Stimulated activated CD8-positive, alpha-beta memory T cell treated with anti-CD3 and anti-CD28 coated beads, Interleukin-2, amount 100 ng/mL, for 1 hour (primary cell): ENCODE data around the gene PCSK6.

Experiments used
- DNase-seq, 2 donors: peaks; one replicate each; pipeline ENCODE4 v3.0.0-alpha.2; 2020; ENCODE audit warnings: low read depth in 2 of 2

The PCSK6 gene

DNA sequence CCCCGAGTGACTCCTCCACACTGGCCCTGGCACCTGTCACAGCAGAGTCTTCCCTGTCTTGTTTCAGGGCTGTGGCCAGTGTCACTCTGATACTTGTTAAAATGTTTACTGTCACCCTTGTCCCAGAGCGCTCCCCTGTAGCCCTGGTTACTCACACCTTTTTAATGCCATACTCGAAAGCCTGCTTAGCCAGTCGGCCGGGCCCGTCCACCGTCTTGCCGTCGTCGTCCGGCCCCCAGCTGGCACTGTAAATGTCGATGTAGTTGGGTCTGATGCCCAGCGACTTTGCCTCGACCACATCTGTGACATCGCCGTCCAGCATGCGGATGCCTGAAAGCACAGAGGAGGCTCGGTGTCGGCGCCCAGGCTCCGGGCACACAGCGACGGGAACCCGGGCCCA, 91.3 kb downstream of the PCSK6 start:
- DNase-seq: no peak

DNA sequence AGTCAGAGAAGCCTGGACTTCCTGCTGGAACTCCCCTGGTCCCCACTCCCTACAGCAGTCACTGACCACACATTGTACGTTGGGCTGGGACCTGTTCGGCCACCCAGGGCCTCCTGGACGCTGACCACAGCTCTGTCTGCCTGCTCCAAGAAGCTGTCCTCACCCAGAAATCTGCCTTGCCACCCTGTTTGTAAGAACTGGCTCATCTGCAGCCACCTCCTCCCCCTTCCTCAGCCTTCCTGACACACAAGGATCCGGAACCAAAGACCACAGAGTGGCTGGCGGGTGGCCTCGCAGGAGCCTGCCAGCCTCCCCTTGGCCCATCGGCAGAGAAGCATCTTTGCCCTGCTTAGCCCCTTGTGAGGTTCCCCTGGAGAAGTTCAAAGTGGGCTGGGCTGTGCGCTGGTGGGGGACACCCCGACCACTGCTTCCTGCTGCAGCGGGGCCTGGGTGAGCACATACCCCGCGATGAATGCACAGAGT, 91.9 kb downstream of the PCSK6 start:
- no peak for DNase-seq

GRCh38 chr15:101396484-101397261, 92.8 kb downstream of the PCSK6 start:
- DNase-seq: no peak

DNA sequence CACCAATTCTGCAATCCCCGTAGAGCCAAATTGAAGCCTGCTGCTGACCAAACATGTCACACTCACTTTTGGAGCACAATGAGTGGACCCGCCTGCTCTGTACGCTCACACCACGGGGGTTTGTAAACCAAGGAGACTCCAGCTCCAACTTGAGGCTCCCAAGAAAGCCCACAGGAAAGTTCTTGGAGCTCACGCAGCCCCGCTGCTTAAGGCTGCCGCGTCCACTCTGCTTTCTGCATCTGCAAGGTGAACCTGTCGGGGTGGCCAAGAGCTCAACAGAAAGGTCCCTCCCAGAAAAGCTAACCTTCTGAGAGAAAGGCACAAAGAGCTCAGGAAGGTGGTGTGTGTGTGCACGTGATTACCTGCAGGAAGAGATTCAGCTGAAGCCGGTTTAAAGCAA, 94.9 kb downstream of the PCSK6 start:
- no peak for DNase-seq

DNA sequence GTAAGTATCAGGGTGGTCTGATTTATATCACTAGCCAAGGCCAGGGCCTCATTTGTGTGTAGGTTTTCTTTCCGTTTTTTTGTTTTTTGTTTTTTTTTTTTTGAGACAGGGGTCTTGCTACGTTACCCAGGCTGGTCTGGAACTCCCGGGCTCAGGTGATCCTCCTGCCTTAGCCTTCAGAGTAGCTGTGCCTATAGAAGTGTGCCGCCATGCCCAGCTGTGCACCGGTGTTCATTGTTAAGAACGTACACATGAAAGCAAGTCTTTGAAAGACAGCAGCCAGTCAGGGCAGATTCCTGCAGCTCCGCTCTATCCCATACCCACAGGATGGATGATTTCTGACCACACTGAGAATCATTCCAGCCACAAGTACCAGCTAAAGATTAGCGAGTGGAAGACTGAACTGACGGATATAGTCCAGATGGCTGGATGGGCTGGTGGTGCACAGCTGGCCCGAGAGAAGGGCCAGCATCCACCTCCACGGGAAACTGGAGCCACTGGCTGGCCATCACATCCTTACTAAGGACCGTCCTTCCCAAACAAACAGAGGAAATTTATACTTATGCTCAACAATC, 95.4 kb downstream of the PCSK6 start:
- DNase-seq: no peak

DNA sequence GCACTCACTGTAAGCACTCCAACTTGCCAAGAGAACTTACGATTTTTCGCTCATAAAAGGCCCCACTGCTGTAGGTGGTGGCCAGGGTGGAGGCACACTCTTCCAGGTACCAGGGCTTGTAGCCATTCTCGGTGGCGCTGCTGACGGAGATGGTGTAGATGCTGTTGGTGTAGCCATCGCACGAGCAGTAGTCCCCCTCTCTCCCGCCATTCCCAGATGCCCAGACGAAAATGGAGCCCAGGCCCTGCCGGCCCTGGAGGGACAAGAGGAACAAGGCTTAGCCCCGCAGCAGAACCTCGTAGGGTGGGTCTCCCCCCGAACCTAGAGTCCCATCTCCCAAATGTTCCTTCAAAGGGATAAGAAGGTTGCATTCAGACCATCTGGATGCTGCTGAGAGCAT, 96.3 kb downstream of the PCSK6 start:
- no peak for DNase-seq

DNA sequence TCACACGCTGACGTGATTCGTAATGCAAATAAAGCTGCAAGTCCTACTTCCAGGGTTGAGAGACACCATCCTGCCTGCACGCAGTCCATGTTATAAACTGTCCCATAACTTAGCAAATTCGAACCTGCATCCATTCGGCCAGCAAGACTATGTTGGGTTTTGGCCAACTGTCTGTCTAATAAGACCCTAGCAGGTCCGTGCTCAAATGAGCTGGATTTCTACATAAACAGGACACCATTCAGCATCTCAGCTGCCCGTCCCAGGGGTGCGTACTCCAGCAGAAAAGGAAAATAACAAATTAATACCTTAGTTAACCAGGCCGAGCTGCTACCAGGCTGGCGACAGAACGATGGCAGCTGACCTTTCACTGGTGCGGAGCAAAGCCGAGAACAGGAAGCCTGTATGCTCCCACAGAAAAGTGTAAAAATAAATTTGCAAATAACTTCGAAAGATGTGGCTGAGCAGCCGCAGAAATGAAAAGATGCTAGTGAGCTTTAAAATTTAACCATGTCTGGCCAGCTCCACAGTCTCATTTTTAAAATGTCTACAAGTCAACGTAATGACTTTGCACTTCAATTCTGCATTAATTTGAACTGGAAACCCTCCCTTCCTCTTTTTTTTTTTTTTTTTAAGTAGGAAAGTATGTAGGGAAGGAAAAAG, 97.4 kb downstream of the PCSK6 start:
- no peak for DNase-seq

DNA sequence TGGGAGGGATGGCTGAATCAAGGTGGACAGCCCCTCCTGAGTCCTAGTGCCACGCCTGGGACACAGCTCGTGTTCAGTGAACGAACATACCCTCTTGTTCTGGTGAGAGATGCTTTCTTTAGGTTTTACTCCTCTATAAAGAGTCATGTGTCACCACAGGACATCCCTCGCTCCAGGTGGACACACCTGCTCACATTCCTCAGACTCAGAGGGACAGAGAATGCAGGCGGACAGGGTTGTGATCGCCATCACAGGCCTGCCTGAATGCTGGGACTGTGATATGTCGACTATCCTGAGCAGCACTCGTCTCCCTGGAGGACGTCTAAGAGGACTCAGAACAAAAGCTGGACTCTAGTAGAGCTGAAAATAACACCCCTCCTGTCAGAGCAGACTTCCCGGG, 98.1 kb downstream of the PCSK6 start:
- no peak for DNase-seq

DNA sequence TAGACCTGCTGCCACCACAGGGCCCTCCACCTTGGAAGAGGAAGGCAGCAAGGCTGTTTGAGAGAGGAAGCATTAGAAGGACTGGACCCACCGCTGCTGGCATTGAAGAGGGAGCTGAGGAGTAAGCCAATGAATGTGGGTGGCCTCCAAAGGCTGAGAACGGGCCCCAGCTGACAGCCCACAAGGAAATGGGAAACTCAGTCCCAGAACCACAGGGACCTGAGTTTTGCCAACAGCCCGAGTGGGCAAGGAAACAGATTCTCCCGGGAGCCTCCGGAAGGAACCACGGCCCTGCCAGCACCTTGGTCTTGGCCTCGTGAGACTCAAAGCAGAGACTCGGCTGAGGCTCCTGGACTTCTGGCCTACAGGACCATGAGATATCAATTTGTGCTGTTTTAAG, 99.0 kb downstream of the PCSK6 start:
- no peak for DNase-seq

DNA sequence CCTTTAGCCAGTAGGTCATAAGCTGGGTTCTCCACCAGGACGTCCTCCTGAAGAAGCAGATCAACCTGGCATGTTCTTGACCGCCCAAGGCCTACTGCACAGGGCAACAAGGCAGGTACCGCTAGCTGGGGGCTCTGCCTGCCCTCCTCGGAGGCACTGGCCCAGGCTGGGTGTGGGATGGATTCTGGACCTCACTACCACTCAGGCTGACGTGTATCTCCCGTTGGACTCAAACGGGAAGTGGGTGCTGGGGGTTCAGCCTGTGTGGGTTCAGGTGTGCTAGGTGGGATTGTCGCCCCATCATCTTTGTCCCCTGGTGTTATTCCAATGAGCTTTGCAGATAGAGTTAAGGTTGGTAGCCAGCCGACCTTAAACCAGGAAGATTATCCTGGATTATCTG, 99.4 kb downstream of the PCSK6 start:
- no peak for DNase-seq

DNA sequence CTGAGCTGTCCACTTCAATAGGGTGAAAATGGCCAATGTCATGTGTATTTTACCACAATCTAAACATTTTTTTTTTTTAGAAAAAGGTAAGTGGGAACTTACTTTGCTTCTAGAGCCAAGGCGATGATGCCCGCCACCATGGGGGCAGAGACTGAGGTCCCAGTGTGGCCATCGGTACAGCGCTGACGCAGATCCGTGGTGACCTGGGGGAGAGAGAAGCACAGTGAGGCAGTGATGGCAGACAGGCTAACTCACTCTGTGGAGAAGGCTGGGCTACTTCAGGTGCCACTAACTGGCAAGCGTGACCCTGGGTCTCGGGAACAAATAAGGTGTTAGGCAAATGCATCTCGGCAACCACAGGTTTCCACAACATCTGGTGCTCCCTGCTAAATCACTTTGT, 100.1 kb downstream of the PCSK6 start:
- no peak for DNase-seq

- no peak for DNase-seq
These were observed 101.5 kb downstream of the PCSK6 start for GRCh38 chr15:101388046-101388445.

- DNase-seq: no peak
These were observed 101.9 kb downstream of the PCSK6 start for GRCh38 chr15:101387574-101387973.

GRCh38 chr15:101386967-101387366, 102.5 kb downstream of the PCSK6 start:
- DNase-seq: no peak

- DNase-seq: no peak
These were observed 103.5 kb downstream of the PCSK6 start for GRCh38 chr15:101386006-101386405.

DNA sequence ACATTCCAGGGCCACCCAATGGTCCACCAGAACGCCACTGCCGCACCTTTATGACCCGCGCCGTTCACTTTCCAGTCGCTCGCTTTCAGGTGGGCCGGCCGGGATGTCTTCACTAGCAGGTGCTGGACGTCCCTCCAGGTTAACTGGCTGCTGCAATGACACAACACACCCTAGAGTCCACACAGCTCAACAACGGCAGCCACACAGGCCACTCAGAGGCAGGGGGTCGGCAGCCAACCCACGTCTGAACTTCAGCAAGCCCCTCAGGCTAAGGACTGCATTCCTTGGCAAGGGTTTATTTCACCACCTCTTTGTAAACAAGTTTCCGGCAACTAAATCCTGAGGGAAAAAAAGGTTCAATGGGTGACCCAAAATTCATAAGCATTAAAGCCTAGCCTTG, 105.2 kb downstream of the PCSK6 start:
- no peak for DNase-seq

DNA sequence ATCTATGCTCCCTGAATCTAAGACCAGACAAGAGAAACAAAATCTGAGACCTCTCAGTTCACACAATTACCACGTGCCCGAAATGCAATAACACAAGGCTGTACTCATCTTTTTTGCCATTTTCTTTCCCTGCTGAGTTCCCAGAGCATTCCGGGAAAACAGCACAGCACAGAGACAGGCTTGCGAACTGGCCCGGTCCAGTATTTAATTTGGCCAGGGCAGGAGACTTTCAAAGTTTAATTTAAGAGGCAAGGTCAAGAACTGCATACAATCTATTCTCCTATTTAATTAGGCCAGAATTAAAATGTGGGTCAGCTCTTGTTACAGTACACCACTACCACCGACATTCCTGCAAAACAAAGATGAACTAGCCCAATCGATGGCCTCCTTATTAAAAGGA, 107.0 kb downstream of the PCSK6 start:
- DNase-seq: no peak

DNA sequence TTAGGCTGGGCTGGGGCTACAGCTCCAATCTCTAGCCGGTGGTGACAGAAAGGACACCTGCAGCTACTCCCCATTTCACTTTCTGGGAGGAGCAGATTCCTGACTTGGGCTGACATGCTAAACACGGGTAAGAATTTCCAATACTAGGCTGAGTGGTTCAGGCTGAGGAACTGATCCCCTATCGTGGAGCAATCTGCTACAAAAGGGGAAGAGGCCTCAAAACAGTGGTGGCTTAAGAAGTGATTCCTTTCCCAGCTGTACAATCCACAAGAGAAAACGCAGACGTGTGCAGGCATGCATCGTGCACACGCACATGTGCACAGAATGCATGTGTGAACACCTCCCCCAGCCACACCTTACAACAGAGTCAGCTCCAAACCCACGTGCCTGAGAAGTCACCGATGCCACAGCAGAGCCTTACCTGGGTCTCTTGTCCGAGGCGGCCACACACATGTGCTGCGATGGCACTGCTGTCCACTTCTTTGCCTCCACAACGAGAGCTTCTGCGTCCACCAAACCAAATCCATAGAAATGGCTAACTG, 107.8 kb downstream of the PCSK6 start:
- no peak for DNase-seq

DNA sequence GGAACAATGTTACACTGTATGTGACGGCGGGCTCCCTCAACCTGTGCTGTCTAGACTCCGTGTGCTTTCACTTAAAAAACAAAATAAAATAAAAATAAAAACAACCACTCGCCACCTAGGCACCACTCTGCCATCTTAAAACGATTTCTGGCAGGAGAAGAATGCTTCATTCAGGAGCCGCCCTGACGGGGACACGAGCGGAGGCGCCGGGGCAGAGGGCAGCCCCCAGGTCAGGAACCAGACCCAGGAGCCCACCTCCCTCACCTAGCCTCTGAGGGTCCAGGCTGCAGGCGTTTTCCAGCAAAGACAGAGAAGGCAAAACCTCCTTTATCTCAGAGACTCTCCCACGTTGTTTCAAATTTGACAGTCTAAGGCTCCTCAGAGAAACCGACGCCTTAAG, 109.4 kb downstream of the PCSK6 start:
- no peak for DNase-seq

- DNase-seq: no peak
These were observed 109.9 kb downstream of the PCSK6 start for GRCh38 chr15:101379647-101380046.

DNA sequence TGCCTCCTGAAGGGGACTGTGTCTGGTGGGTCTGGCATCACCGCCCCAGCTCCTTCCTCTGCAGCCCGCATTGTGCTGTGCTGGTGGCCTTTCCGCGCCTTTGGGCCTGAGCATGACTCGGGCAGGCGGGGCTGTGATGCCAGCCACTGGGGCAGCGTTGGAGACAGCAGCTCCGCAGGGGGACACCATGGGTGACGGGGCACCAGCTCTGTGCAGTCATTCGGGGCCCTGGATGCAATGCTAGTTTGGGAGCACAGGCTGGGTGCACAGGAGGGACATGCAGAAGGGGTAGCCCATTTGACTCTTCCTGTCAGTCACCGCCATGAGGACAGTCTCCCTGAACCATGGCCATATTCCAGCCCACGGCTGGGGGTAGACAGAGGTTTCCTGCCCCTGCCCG, 110.6 kb downstream of the PCSK6 start:
- no peak for DNase-seq

GRCh38 chr15:101378171-101378755, 111.2 kb downstream of the PCSK6 start:
- DNase-seq: no peak
